VCaP (cell line): ENCODE measurements around the gene UQCC3.
A peak's percentile ranks its signal among the peaks of the same experiment; 100 is the strongest.

Experiments used
- H3K27ac ChIP-seq: fragments of 450-650 bp; 2 replicates; pipeline ENCODE4 v1.5.1; 2017
- TF ChIP-seq, protein P1 (sequence below): fragments of 450-650 bp; conservative IDR thresholded peaks from 2 replicates; pipeline ENCODE4 v1.5.1; 2017; ENCODE audit warnings: mild to moderate bottlenecking, moderate library complexity

The UQCC3 gene

DNA sequence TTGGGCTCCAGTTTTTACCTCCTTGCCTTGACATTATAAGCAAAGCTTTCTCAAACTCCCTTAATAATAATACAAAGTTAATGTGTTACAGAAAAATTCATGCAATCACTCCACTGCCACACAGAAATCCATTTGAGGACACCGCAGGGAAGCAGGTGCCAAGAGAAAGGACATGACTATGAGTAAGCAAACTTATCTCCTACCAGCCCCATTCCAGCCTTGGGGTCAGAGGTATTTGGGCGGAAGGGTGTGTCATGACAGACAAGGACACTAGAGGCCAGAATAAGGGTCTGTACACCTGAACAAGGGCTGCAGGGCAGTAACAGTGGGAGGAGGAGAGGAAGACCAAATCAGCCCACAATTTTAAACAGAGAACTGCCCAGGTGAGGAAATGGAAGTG is 41.9 kb downstream of the UQCC3 start:
- 0 out of 2 replicates have a peak overlapping the region, but pooled peaks have one; percentile 5 for H3K27ac ChIP-seq

DNA sequence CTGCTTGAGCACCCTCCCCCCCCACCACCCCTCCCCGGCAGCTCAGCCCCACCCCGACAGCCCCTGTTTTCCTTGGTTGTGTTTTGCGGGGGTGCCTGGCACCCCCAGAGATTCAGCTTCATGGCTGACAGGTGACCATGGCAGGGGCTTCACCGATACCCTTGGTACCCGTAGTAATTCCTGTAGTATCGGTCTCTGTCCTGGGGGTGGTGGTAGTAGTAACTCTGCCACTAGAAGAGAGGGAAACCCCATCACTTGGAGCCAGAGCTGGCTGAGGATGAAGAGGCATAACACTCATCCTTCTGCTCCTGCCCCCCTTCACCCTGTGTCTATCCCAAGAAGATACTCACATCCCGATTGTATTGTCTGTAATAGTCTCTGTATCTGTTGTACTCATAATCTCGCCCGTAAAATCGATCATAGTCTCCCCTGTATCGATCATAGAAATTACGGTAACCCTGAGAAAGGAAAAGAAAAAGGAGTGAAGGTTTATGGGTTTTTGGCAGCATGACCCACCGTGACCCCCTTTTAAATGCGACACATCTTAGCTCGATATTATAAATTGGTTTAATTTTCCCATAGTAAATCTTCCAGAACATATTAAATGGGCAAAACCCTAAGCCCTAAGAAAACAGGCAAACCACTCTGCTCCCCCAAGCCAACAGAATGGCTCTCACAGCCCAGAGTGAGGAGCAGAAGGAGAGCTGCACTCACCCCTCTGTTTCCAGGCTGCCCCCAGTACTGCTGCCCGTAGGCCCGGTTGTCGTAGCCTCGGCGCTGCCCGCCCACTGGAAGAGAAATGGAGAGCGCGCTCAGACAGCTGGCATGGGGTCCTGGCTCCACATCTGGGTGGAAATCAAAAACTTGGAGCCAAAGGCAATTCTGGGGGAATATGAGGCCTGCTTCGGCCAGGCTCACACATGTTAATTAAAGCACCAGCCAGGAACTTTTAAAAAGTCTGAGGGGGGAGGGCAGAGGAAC is 44.0 kb downstream of the UQCC3 start:
- H3K27ac ChIP-seq = no peak overlapping the region

More for the DNA sequence above, 41.9 kb downstream of the UQCC3 start:
- TF ChIP-seq, protein P1, sequence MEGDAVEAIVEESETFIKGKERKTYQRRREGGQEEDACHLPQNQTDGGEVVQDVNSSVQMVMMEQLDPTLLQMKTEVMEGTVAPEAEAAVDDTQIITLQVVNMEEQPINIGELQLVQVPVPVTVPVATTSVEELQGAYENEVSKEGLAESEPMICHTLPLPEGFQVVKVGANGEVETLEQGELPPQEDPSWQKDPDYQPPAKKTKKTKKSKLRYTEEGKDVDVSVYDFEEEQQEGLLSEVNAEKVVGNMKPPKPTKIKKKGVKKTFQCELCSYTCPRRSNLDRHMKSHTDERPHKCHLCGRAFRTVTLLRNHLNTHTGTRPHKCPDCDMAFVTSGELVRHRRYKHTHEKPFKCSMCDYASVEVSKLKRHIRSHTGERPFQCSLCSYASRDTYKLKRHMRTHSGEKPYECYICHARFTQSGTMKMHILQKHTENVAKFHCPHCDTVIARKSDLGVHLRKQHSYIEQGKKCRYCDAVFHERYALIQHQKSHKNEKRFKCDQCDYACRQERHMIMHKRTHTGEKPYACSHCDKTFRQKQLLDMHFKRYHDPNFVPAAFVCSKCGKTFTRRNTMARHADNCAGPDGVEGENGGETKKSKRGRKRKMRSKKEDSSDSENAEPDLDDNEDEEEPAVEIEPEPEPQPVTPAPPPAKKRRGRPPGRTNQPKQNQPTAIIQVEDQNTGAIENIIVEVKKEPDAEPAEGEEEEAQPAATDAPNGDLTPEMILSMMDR = no peak

GRCh38 chr11:62716206-62716605 is 44.7 kb downstream of the UQCC3 start:
- TF ChIP-seq, protein P1 = no peak
- H3K27ac ChIP-seq = 0 out of 2 replicates have a peak overlapping the region, but pooled peaks have one; percentile 15

More for the DNA sequence above, 44.0 kb downstream of the UQCC3 start:
- TF ChIP-seq, protein P1 = no peak

GRCh38 chr11:62716816-62717215 is 45.3 kb downstream of the UQCC3 start:
- H3K27ac ChIP-seq = 0 out of 2 replicates have a peak overlapping the region, but pooled peaks have one; percentile 15
- TF ChIP-seq, protein P1 = no peak

GRCh38 chr11:62719302-62719978 is 48.0 kb downstream of the UQCC3 start:
- TF ChIP-seq, protein P1 = no peak
- H3K27ac ChIP-seq = peak overlapping the region; percentile 38

DNA sequence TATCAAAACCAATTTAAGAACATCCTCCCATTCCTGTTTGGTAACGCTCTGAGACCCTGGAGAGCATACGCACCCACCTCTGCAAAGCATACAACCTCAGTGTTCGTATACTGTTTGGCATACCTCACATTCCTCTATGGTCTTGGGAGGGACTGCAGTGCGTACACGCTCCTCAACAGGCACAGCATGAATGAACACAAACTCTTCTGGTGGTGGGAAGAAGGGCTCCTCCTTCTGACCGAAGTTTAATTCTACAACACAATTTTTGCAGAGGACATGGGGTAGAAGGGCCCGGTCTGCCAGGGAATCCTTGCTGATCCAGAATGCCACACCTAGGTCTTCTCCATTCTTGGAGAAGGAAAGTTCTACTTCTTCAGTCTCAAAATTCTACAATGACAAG is 50.5 kb downstream of the UQCC3 start:
- peak overlapping the region; percentile 9; the same call in 1 of the 2 replicates for H3K27ac ChIP-seq

More for the DNA sequence above, 50.5 kb downstream of the UQCC3 start:
- TF ChIP-seq, protein P1 = no peak; the same call in 1 of the 2 replicates
